Hematopoietic multipotent progenitor cell treated with erythropoietin and hydrocortisone succinate and interleukin-3 and kit ligand, for 6 days (in vitro differentiated cells): Measurements from ENCODE around the gene GAPDHS.
A peak's percentile ranks its signal among the peaks of the same experiment; 100 is the strongest.

Source experiments
- DNase-seq: peaks from one replicate; pipeline ENCODE4 v3.0.0-alpha.2; 2015

Gene GAPDHS

GRCh38 chr19:35558400-35559280 is 25.4 kb downstream of the GAPDHS start:
- DNase-seq: no peak

- no peak for DNase-seq
These were observed 26.0 kb downstream of the GAPDHS start for GRCh38 chr19:35559281-35559659.

GRCh38 chr19:35559781-35560180 is 26.5 kb downstream of the GAPDHS start:
- DNase-seq: no peak

- DNase-seq: no peak
These were observed 27.0 kb downstream of the GAPDHS start for GRCh38 chr19:35560271-35560670.

- no peak for DNase-seq
These were observed 27.4 kb downstream of the GAPDHS start for GRCh38 chr19:35560677-35561076.

GRCh38 chr19:35561436-35561835 is 28.2 kb downstream of the GAPDHS start:
- no peak for DNase-seq

GRCh38 chr19:35562336-35562735 is 29.1 kb downstream of the GAPDHS start:
- DNase-seq: no peak

- DNase-seq: no peak
These were observed 29.5 kb downstream of the GAPDHS start for GRCh38 chr19:35562776-35563175.

- no peak for DNase-seq
These were observed 30.1 kb downstream of the GAPDHS start, which contains the start of gene ATP4A for GRCh38 chr19:35563207-35563829. Gene ATP4A (minus strand): TSS chr19:35563658. CDS start chr19:35563629, 29 bp downstream.

GRCh38 chr19:35565016-35565856 is 32.0 kb downstream of the GAPDHS start:
- no peak for DNase-seq

GRCh38 chr19:35566738-35567137 is 33.5 kb downstream of the GAPDHS start:
- no peak for DNase-seq

- no peak for DNase-seq
These were observed 36.1 kb downstream of the GAPDHS start for GRCh38 chr19:35569281-35569781.

- no peak for DNase-seq
These were observed 38.2 kb downstream of the GAPDHS start for GRCh38 chr19:35571406-35571965.

- DNase-seq: no peak
These were observed 44.7 kb downstream of the GAPDHS start for GRCh38 chr19:35577918-35578317.

- no peak for DNase-seq
These were observed 45.5 kb downstream of the GAPDHS start for GRCh38 chr19:35578707-35579106.

GRCh38 chr19:35582760-35583159 is 49.5 kb downstream of the GAPDHS start:
- DNase-seq: no peak

GRCh38 chr19:35585848-35586247 is 52.6 kb downstream of the GAPDHS start, which contains the start of gene PMIS2:
Gene PMIS2 (plus strand): TSS chr19:35586173. CDS start chr19:35586260, 87 bp downstream.
- peak; percentile 42 for DNase-seq

GRCh38 chr19:35587321-35587720 is 54.1 kb downstream of the GAPDHS start:
- no peak for DNase-seq

- no peak for DNase-seq
These were observed 57.6 kb downstream of the GAPDHS start for GRCh38 chr19:35590875-35591274.

GRCh38 chr19:35592226-35592625 is 59.0 kb downstream of the GAPDHS start:
- DNase-seq: peak; percentile 63
